GM12878 (cell line): Measurements from ENCODE around the gene MAL. TPM values are rescaled to one million over a fixed set of nuclear protein-coding genes. Genes with fewer than 3 reads are reported as not detected.

Source experiments
- ATAC-seq: fragments of 200-7000 bp; cut with Tn5 transposase; 3 replicates; pipeline ENCODE4 v1.9.1; 2020; ENCODE audit warnings: mild to moderate bottlenecking, moderate library complexity
- BruUV-seq: library from RNA; stranded (reverse); fragments of 400-500 nt; replicated peaks from 2 replicates; lab custom pipeline; 2021; lab: Mats Ljungman, UMichigan
- CTCF ChIA-PET: fragments of 300-600 bp; sonication (Branson Sonifier 250); formaldehyde crosslinking; extraction: SDS; loops from one replicate; lab custom pipeline; 2021; ENCODE audit warnings: inconsistent platforms; lab: Yijun Ruan, JAX
- POLR2A ChIA-PET: fragments of 350-600 bp; formaldehyde crosslinking; extraction: SDS; loops from one replicate; lab custom pipeline; 2021; ENCODE audit warnings: inconsistent platforms; lab: Charles Lee
- RAD21 ChIA-PET: fragments of 300-600 bp; sonication (Branson Sonifier 250); formaldehyde crosslinking; loops from one replicate; lab custom pipeline; 2023; ENCODE audit warnings: antibody characterized with exemption; ENCODE audit not compliant: unreplicated experiment; lab: Charles Lee
- SMC1A ChIA-PET: fragments of 300-600 bp; sonication (Branson Sonifier 250); formaldehyde crosslinking; loops from one replicate; lab custom pipeline; 2023; ENCODE audit not compliant: unreplicated experiment, uncharacterized antibody; lab: Charles Lee
- DNase-seq: peaks from one replicate; pipeline ENCODE4 v3.0.0-alpha.2; 2011; ENCODE audit warnings: low read depth, low spot score
- FAIRE-seq: peaks from 3 replicates; lab custom pipeline; 2011; peaks lifted over from hg19 to GRCh38; lab: Jason Lieb, UNC
- H2AFZ ChIP-seq: 2 replicates; pipeline ENCODE4 v1.6.0; 2011; ENCODE audit warnings: low read depth, low read length, control low read depth; ENCODE audit not compliant: control insufficient read depth
- H3K27ac ChIP-seq: 2 replicates; pipeline ENCODE4 v1.5.1; 2011; ENCODE audit warnings: control low read depth; ENCODE audit not compliant: control insufficient read depth, insufficient read depth
- H3K27me3 ChIP-seq, 2 experiments: replicated peaks in 1 of 2; 2 replicates each; pipeline versions ENCODE4 v1.6.0 to v1.6.1; 2011; ENCODE audit warnings: low read length in 1 of 2; ENCODE audit not compliant: control insufficient read depth in 2 of 2, insufficient read depth in 2 of 2
- H3K36me3 ChIP-seq, 2 experiments: 2 replicates each; pipeline ENCODE4 v1.5.1; 2011; ENCODE audit warnings: low read length in 1 of 2; ENCODE audit not compliant: control insufficient read depth in 2 of 2, insufficient read depth in 2 of 2
- H3K4me1 ChIP-seq: 2 replicates; pipeline ENCODE4 v1.6.1; 2011; ENCODE audit warnings: mild to moderate bottlenecking, low read length, moderate library complexity, mixed read lengths; ENCODE audit not compliant: control insufficient read depth, insufficient read depth
- H3K4me2 ChIP-seq: 2 replicates; pipeline ENCODE4 v1.6.0; 2011; ENCODE audit warnings: control low read depth; ENCODE audit not compliant: control insufficient read depth, insufficient read depth
- H3K4me3 ChIP-seq: fragments of 200-600 bp; sonication (generic); 2 replicates; pipeline ENCODE4 v1.5.1; 2016
- H3K79me2 ChIP-seq: 2 replicates; pipeline ENCODE4 v1.6.0; 2011; ENCODE audit warnings: low read length; ENCODE audit not compliant: control insufficient read depth, insufficient read depth
- H3K9ac ChIP-seq: 2 replicates; pipeline ENCODE4 v1.8.0; 2011; ENCODE audit warnings: low read length, control low read depth, mixed read lengths; ENCODE audit not compliant: control insufficient read depth, insufficient read depth
- H3K9me3 ChIP-seq: replicated peaks from 3 replicates; pipeline ENCODE4 v1.5.1; 2011; ENCODE audit warnings: mild to moderate bottlenecking, low read length; ENCODE audit not compliant: control insufficient read depth, insufficient read depth
- H4K20me1 ChIP-seq: 2 replicates; pipeline ENCODE4 v1.6.0; 2011; ENCODE audit not compliant: control insufficient read depth, insufficient read depth
- ATF3 ChIP-seq: IDR thresholded peaks from 2 replicates; pipeline ENCODE4 v1.6.1; 2011; ENCODE audit warnings: low read depth, mild to moderate bottlenecking, low read length, moderate library complexity, borderline replicate concordance; ENCODE audit errors: extremely low read depth
- BCL11A ChIP-seq: IDR thresholded peaks from 2 replicates; pipeline ENCODE4 v1.6.1; 2011; ENCODE audit warnings: low read depth, low read length
- CHD2 ChIP-seq: IDR thresholded peaks from 2 replicates; pipeline ENCODE4 v1.6.1; 2011; ENCODE audit warnings: low read depth, low read length, improper control_type of control experiment, borderline replicate concordance
- LARP7 ChIP-seq: fragments of 450-650 bp; IDR thresholded peaks from 2 replicates; pipeline ENCODE4 v1.6.1; 2017; ENCODE audit warnings: mild to moderate bottlenecking
- MYC ChIP-seq: IDR thresholded peaks from 2 replicates; pipeline ENCODE4 v1.6.1; 2011; ENCODE audit warnings: mild to moderate bottlenecking, low read length, moderate library complexity, inconsistent platforms; ENCODE audit not compliant: insufficient read depth, insufficient replicate concordance, insufficient read length, severe bottlenecking
- POU2F2 ChIP-seq: IDR thresholded peaks from 3 replicates; pipeline ENCODE4 v1.6.1; 2011; ENCODE audit warnings: low read depth, mild to moderate bottlenecking, low read length, borderline replicate concordance
- SIN3A ChIP-seq: IDR thresholded peaks from 2 replicates; pipeline ENCODE4 v1.6.1; 2012; ENCODE audit warnings: low read depth, low read length, improper control_type of control experiment
- ZNF217 ChIP-seq: fragments of 450-650 bp; IDR thresholded peaks from 2 replicates; pipeline ENCODE4 v1.6.1; 2017; ENCODE audit warnings: antibody characterized with exemption, mild to moderate bottlenecking
- WGBS: methylation state at CpG from one replicate; pipeline ENCODE4 v1.1.6; 2016; ENCODE audit warnings: low lambda C conversion rate; ENCODE audit not compliant: insufficient replicate concordance, insufficient coverage; ENCODE audit errors: missing lambda C conversion rate; 5-methylcytosine and 5-hydroxymethylcytosine counted together
- in situ Hi-C: fragments of 300-500 bp; cut with MboI; formaldehyde crosslinking; loops from 9 replicates; pipeline ENCODE4 v1.14.3; 2018; ENCODE audit warnings: mixed read lengths
- intact Hi-C: fragments of 100-400 bp; cut with micrococcal nuclease; formaldehyde crosslinking; loops from one replicate; pipeline ENCODE4 v1.14.2; 2022; ENCODE audit not compliant: unreplicated experiment
- polyA plus RNA-seq, 11 experiments: library from polyadenylated mRNA; depleted of rRNA in 4 of 11; unstranded in 6 of 11; stranded (reverse) in 5 of 11; fragments of >200 nt; fragmentation: Nextera tagmentation in 4 of 11; fragmentation: Illumina TruSeq in 1 of 11; extraction: Ambion mirVana in 4 of 11; extraction: Trizol in 1 of 11; gene quantifications; 1 replicate in 1 of 11; 2 replicates in 10 of 11; pipeline versions ENCODE4 v1.2.1 to v1.2.3, GENCODE V29; 2011 to 2016; ENCODE audit warnings: inconsistent platforms in 2 of 11, missing spikeins in 2 of 11, low read depth in 1 of 11
- total RNA-seq, 4 experiments: library from RNA; depleted of rRNA in 3 of 4; stranded (reverse); fragments of >200 nt in 3 of 4; fragmentation: Illumina TruSeq in 1 of 4; extraction: Trizol in 1 of 4; gene quantifications; 2 replicates each; pipeline versions ENCODE4 v1.2.1 to v1.2.3, GENCODE V29; 2013 to 2021
- TF ChIP-seq, protein P1 (sequence below): fragments of 150-350 bp; IDR thresholded peaks from 2 replicates; pipeline ENCODE4 v1.6.1; 2016; ENCODE audit warnings: low read depth, low read length
- TF ChIP-seq, protein P2 (sequence below): IDR thresholded peaks from 2 replicates; pipeline ENCODE4 v1.6.1; 2011; ENCODE audit warnings: mild to moderate bottlenecking, low read depth, low read length, moderate library complexity; ENCODE audit not compliant: insufficient replicate concordance
- TF ChIP-seq, protein P3 (sequence below): fragments of 450-650 bp; IDR thresholded peaks from 2 replicates; pipeline ENCODE4 v1.6.1; 2014; ENCODE audit warnings: mild to moderate bottlenecking

The MAL gene
- total and polyA plus RNA-seq, 10 of the 15 experiments (the other 5 are each of a cell fraction or from before 2014, with no cell fraction given) = 1.3 to 4.5 (median 1.7) TPM

- 64% methylated on average over 15 of the region's 15 CpGs for WGBS
- intact Hi-C loops = no loop called here
- ATAC-seq (no peak), DNase-seq (no peak), FAIRE-seq (no peak)
- H3K4me1 ChIP-seq = peaks cover 8% of the 10 kb centered on the region
- no peaks in the 10 kb centered on the region for H3K36me3 ChIP-seq
- no peak overlapping the region for H3K4me3 ChIP-seq
- in situ Hi-C loops = no loop called here
- ChIA-PET POLR2A (no interaction called here), SMC1A (interaction anchor here (7.8 kb wide), 1 partner anchor 33 kb away, joined by 94 read pairs; the partner anchor contains the start of gene MAL), RAD21 (interaction anchor here (0.8 to 8.1 kb wide), 4 partner anchors 9 to 32 kb away, joined by 3 to 92 read pairs (median 4); partner anchors contain the start of gene MAL), CTCF (interaction anchor here (0.6 to 7.9 kb wide), 6 partner anchors 14 to 357 kb away, joined by 3 to 134 read pairs (median 10); partner anchors contain the start of gene MAL)
- no TSS peak for BruUV-seq
- no peak overlapping the region for H3K4me2 ChIP-seq
- no peaks in the 10 kb centered on the region for H3K9me3 ChIP-seq
- H3K27ac ChIP-seq = no peak overlapping the region
- H3K9ac ChIP-seq = no peak overlapping the region
- H4K20me1 ChIP-seq = no peaks in the 10 kb centered on the region
- H2AFZ ChIP-seq = no peak overlapping the region
- H3K27me3 ChIP-seq = no peaks in the 10 kb centered on the region
- TF ChIP-seq POU2F2 (no peak), MYC (no peak), CHD2 (no peak), ATF3 (no peak), ZNF217 (no peak), BCL11A (no peak), LARP7 (no peak), SIN3A (no peak)
- TF ChIP-seq, protein P1, sequence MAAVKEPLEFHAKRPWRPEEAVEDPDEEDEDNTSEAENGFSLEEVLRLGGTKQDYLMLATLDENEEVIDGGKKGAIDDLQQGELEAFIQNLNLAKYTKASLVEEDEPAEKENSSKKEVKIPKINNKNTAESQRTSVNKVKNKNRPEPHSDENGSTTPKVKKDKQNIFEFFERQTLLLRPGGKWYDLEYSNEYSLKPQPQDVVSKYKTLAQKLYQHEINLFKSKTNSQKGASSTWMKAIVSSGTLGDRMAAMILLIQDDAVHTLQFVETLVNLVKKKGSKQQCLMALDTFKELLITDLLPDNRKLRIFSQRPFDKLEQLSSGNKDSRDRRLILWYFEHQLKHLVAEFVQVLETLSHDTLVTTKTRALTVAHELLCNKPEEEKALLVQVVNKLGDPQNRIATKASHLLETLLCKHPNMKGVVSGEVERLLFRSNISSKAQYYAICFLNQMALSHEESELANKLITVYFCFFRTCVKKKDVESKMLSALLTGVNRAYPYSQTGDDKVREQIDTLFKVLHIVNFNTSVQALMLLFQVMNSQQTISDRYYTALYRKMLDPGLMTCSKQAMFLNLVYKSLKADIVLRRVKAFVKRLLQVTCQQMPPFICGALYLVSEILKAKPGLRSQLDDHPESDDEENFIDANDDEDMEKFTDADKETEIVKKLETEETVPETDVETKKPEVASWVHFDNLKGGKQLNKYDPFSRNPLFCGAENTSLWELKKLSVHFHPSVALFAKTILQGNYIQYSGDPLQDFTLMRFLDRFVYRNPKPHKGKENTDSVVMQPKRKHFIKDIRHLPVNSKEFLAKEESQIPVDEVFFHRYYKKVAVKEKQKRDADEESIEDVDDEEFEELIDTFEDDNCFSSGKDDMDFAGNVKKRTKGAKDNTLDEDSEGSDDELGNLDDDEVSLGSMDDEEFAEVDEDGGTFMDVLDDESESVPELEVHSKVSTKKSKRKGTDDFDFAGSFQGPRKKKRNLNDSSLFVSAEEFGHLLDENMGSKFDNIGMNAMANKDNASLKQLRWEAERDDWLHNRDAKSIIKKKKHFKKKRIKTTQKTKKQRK = no peak
- TF ChIP-seq, protein P2, sequence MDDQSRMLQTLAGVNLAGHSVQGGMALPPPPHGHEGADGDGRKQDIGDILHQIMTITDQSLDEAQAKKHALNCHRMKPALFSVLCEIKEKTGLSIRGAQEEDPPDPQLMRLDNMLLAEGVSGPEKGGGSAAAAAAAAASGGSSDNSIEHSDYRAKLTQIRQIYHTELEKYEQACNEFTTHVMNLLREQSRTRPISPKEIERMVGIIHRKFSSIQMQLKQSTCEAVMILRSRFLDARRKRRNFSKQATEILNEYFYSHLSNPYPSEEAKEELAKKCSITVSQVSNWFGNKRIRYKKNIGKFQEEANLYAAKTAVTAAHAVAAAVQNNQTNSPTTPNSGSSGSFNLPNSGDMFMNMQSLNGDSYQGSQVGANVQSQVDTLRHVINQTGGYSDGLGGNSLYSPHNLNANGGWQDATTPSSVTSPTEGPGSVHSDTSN = no peak
- TF ChIP-seq, protein P3, sequence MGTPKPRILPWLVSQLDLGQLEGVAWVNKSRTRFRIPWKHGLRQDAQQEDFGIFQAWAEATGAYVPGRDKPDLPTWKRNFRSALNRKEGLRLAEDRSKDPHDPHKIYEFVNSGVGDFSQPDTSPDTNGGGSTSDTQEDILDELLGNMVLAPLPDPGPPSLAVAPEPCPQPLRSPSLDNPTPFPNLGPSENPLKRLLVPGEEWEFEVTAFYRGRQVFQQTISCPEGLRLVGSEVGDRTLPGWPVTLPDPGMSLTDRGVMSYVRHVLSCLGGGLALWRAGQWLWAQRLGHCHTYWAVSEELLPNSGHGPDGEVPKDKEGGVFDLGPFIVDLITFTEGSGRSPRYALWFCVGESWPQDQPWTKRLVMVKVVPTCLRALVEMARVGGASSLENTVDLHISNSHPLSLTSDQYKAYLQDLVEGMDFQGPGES = no peak
- H3K79me2 ChIP-seq = no peaks in the 10 kb centered on the region
Observed at GRCh38 chr2:95056461-95057459, 31.3 kb downstream of the MAL start.
